Heart left ventricle (tissue), 13 donors: Measurements from ENCODE around the gene ACTR1A.

Experiments
- CTCF ChIP-seq, 12 donors: fragments of 200-600 bp; sonication (generic) in 4 of 12; IDR thresholded peaks; one replicate each; pipeline versions ENCODE4 v1.5.0 to v1.8.0; 2018 to 2022; ENCODE audit warnings: antibody characterized with exemption in 12 of 12, mild to moderate bottlenecking in 5 of 12
- POLR2A ChIP-seq, 2 donors: fragments of 450-650 bp; IDR thresholded peaks; one replicate each; pipeline ENCODE4 v1.6.1; 2017; ENCODE audit warnings: antibody characterized with exemption in 2 of 2, mild to moderate bottlenecking in 2 of 2, moderate library complexity in 2 of 2
- donor health status: ischemic (EF 13 %, LVEDD 7.1; RV severe dilation, severe dysfunction).
- donor health status: DM: no; HTN: yes; CAD: no.
- donor health status: DM: no; HTN: no; CAD: no.
- donor health status: ischemic (EF 25% LVEDD 6.9; RV normal size, moderate dysfunction).
- donor health status: ischemic (EF 25% LVEDD 5.7; RV mildly dilated, moderate dysfunction).
- donor health status: ischemic (EF 35%, LVEDD 5.7; RV mildly dilated, moderate dysfunction).
- donor health status: nonischemic (EF 11% LVEDD 7.7; RV severe dilation, severe dysfunction).
- donor health status: DM: yes; HTN: yes; CAD: no.
- donor health status: PGD.
- donor health status: ischemic (EF 29% LVEDD 5.4; RV normal size, mild dysfunction).
- donor health status: nonischemic (EF 23%, LVEDD 6.1; RV moderate dilation, normal function).

GRCh38 chr10:102467318-102467717 lies 35.2 kb downstream of the ACTR1A start:
- TF ChIP-seq CTCF (IDR thresholded peaks at IDR 0.05) (no peak), POLR2A (IDR thresholded peaks at IDR 0.05) (no peak)
